ENCODE measurements around the gene MAVS. TPM values are rescaled to one million over a fixed set of nuclear protein-coding genes. Genes with fewer than 3 reads are reported as not detected.
A peak's percentile ranks its signal among the peaks of the same experiment; 100 is the strongest.

MAVS gene
- total and polyA plus RNA-seq, 9 of the 15 experiments (the other 6 are each of a cell fraction or from before 2014, with no cell fraction given): 1.6 to 22.0 (median 11.3) TPM

GRCh38 chr20:3820048-3820900, 26.4 kb upstream of the MAVS start, which contains the start of gene AP5S1 (continued):
- TF ChIP-seq, protein P1, sequence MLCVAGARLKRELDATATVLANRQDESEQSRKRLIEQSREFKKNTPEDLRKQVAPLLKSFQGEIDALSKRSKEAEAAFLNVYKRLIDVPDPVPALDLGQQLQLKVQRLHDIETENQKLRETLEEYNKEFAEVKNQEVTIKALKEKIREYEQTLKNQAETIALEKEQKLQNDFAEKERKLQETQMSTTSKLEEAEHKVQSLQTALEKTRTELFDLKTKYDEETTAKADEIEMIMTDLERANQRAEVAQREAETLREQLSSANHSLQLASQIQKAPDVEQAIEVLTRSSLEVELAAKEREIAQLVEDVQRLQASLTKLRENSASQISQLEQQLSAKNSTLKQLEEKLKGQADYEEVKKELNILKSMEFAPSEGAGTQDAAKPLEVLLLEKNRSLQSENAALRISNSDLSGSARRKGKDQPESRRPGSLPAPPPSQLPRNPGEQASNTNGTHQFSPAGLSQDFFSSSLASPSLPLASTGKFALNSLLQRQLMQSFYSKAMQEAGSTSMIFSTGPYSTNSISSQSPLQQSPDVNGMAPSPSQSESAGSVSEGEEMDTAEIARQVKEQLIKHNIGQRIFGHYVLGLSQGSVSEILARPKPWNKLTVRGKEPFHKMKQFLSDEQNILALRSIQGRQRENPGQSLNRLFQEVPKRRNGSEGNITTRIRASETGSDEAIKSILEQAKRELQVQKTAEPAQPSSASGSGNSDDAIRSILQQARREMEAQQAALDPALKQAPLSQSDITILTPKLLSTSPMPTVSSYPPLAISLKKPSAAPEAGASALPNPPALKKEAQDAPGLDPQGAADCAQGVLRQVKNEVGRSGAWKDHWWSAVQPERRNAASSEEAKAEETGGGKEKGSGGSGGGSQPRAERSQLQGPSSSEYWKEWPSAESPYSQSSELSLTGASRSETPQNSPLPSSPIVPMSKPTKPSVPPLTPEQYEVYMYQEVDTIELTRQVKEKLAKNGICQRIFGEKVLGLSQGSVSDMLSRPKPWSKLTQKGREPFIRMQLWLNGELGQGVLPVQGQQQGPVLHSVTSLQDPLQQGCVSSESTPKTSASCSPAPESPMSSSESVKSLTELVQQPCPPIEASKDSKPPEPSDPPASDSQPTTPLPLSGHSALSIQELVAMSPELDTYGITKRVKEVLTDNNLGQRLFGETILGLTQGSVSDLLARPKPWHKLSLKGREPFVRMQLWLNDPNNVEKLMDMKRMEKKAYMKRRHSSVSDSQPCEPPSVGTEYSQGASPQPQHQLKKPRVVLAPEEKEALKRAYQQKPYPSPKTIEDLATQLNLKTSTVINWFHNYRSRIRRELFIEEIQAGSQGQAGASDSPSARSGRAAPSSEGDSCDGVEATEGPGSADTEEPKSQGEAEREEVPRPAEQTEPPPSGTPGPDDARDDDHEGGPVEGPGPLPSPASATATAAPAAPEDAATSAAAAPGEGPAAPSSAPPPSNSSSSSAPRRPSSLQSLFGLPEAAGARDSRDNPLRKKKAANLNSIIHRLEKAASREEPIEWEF (CRISPR knock-in tag; IDR thresholded peaks at IDR 0.05): no peak
- TF ChIP-seq KAT8 (IDR thresholded peaks at IDR 0.05; ENCODE audit: low read depth) (no peak), CREM (IDR thresholded peaks at IDR 0.05; ENCODE audit: low read depth) (peak; percentile 100), ZNF165 (CRISPR knock-in tag; IDR thresholded peaks at IDR 0.05; ENCODE audit: borderline replicate concordance) (peak; percentile 25; the same call in 1 of the 2 replicates), ETV1 (tag; conservative IDR thresholded peaks at IDR 0.05; ENCODE audit: low read depth) (no peak), TFAM (CRISPR knock-in tag; conservative IDR thresholded peaks at IDR 0.05) (no peak), GTF2F1 (IDR thresholded peaks at IDR 0.05; ENCODE audit: low read depth, low read length) (0 out of 2 replicates have a peak, but pooled peaks have one; percentile 18), ZNF253 (CRISPR knock-in tag; conservative IDR thresholded peaks at IDR 0.05) (no peak), CHD1 (IDR thresholded peaks at IDR 0.05; ENCODE audit: low read length) (no peak), SMAD1 (IDR thresholded peaks at IDR 0.05; ENCODE audit: low read depth, low read length, partially characterized antibody) (peak; percentile 57), ATF3 (IDR thresholded peaks at IDR 0.05) (peak; percentile 85), ATF3 (CRISPR knock-in tag; conservative IDR thresholded peaks at IDR 0.05) (no peak), NCOA4 (IDR thresholded peaks at IDR 0.05; ENCODE audit: partially characterized antibody) (no peak), SMARCB1 (IDR thresholded peaks at IDR 0.05; ENCODE audit: insufficient read length, low read depth) (no peak), NFRKB (IDR thresholded peaks at IDR 0.05; ENCODE audit: low read depth) (no peak), ZNF140 (CRISPR knock-in tag; IDR thresholded peaks at IDR 0.05) (no peak), ZNF384 (IDR thresholded peaks at IDR 0.05; ENCODE audit: low read depth, low read length) (0 out of 2 replicates have a peak, but pooled peaks have one; percentile 13), JUN (IDR thresholded peaks at IDR 0.05; ENCODE audit: borderline replicate concordance, low read depth, low read length) (peak; percentile 63; the same call in 1 of the 2 replicates), JUN (CRISPR knock-in tag; IDR thresholded peaks at IDR 0.05; ENCODE audit: borderline replicate concordance) (peak; percentile 88; the same call in 1 of the 2 replicates), ZBTB8A (IDR thresholded peaks at IDR 0.05; ENCODE audit: partially characterized antibody) (no peak), BRD4 (IDR thresholded peaks at IDR 0.05) (no peak), HDAC6 (IDR thresholded peaks at IDR 0.05; ENCODE audit: low read depth, low read length) (no peak)
- TF ChIP-seq, protein P2, sequence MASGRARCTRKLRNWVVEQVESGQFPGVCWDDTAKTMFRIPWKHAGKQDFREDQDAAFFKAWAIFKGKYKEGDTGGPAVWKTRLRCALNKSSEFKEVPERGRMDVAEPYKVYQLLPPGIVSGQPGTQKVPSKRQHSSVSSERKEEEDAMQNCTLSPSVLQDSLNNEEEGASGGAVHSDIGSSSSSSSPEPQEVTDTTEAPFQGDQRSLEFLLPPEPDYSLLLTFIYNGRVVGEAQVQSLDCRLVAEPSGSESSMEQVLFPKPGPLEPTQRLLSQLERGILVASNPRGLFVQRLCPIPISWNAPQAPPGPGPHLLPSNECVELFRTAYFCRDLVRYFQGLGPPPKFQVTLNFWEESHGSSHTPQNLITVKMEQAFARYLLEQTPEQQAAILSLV (tag; IDR thresholded peaks at IDR 0.05): no peak
